Smooth muscle cell (in vitro differentiated cells): ENCODE measurements around the gene KCNT1. TPM values are rescaled to one million over a fixed set of nuclear protein-coding genes. Genes with fewer than 3 reads are reported as not detected.

Source experiments
- DNase-seq: peaks from one replicate; lab custom pipeline; 2025; ENCODE audit not compliant: unreplicated experiment; lab: John Stamatoyannopoulos, UW
- H2AFZ ChIP-seq: fragments of 200-600 bp; sonication (generic); 2 replicates; pipeline ENCODE4 v1.6.0; 2016; ENCODE audit warnings: antibody characterized with exemption, low read depth, mild to moderate bottlenecking
- H3F3A ChIP-seq: fragments of 200-600 bp; sonication (generic); 2 replicates; pipeline ENCODE4 v1.6.0; 2017; ENCODE audit warnings: antibody characterized with exemption, low read depth
- H3K27ac ChIP-seq: fragments of 200-600 bp; sonication (generic); 2 replicates; pipeline ENCODE4 v1.5.1; 2016; ENCODE audit warnings: low read depth, mild to moderate bottlenecking
- H3K27me3 ChIP-seq: fragments of 200-600 bp; sonication (generic); 2 replicates; pipeline ENCODE4 v1.6.1; 2016; ENCODE audit warnings: low read depth, mild to moderate bottlenecking
- H3K36me3 ChIP-seq: fragments of 200-600 bp; sonication (generic); 2 replicates; pipeline ENCODE4 v1.5.1; 2016; ENCODE audit warnings: low read depth
- H3K4me1 ChIP-seq: fragments of 200-600 bp; sonication (generic); 2 replicates; pipeline ENCODE4 v1.5.1; 2016; ENCODE audit warnings: low read depth
- H3K4me2 ChIP-seq: fragments of 200-600 bp; sonication (generic); 2 replicates; pipeline ENCODE4 v1.6.0; 2016; ENCODE audit warnings: mild to moderate bottlenecking
- H3K4me3 ChIP-seq: fragments of 200-600 bp; sonication (generic); 2 replicates; pipeline ENCODE4 v1.5.1; 2016; ENCODE audit warnings: mild to moderate bottlenecking
- H3K79me2 ChIP-seq: fragments of 200-600 bp; sonication (generic); 2 replicates; pipeline ENCODE4 v1.6.0; 2016; ENCODE audit warnings: low read depth, mild to moderate bottlenecking
- H3K9ac ChIP-seq: fragments of 200-600 bp; sonication (generic); 2 replicates; pipeline ENCODE4 v1.6.0; 2016; ENCODE audit warnings: low read depth
- H3K9me3 ChIP-seq: fragments of 200-600 bp; sonication (generic); replicated peaks from 2 replicates; pipeline ENCODE4 v1.5.1; 2016; ENCODE audit warnings: low read depth
- H4K20me1 ChIP-seq: fragments of 200-600 bp; sonication (generic); 2 replicates; pipeline ENCODE4 v1.6.0; 2016; ENCODE audit warnings: low read depth
- CTCF ChIP-seq: fragments of 200-600 bp; sonication (generic); IDR thresholded peaks from 2 replicates; pipeline ENCODE4 v1.5.1; 2017; ENCODE audit warnings: borderline replicate concordance, mild to moderate bottlenecking, antibody characterized with exemption; ENCODE audit not compliant: insufficient read depth, poor library complexity, severe bottlenecking
- WGBS: methylation state at CpG from one replicate; pipeline ENCODE4 v1.1.7; 2016; ENCODE audit warnings: low lambda C conversion rate; 5-methylcytosine and 5-hydroxymethylcytosine counted together
- polyA plus RNA-seq: library from polyadenylated mRNA; unstranded; fragments of >200 nt; fragmentation: Nextera tagmentation; extraction: Ambion mirVana; gene quantifications from 2 replicates; pipeline ENCODE4 v1.2.1, GENCODE V29; 2016
- total RNA-seq: library from RNA; depleted of rRNA; stranded (reverse); fragments of >200 nt; gene quantifications from 2 replicates; pipeline ENCODE4 v1.2.3, GENCODE V29; 2014

KCNT1 gene
- total and polyA plus RNA-seq, 2 experiments from 2014 or later: not detected

- Histone ChIP-seq H3K4me2 (no peak overlapping the region), H3K4me1 (no peaks in the 10 kb centered on the region), H3K36me3 (peaks cover 16% of the 10 kb centered on the region), H3K27me3 (no peaks in the 10 kb centered on the region), H3K9me3 (no peaks in the 10 kb centered on the region), H3K79me2 (no peaks in the 10 kb centered on the region), H3K27ac (no peak overlapping the region), H4K20me1 (no peaks in the 10 kb centered on the region), H3K4me3 (no peak overlapping the region), H3K9ac (no peak overlapping the region), H3F3A (no peaks in the 10 kb centered on the region), H2AFZ (no peak overlapping the region)
- TF ChIP-seq CTCF: no peak
- 98% methylated on average over 23 of the region's 23 CpGs for WGBS
- DNase-seq: no peak
Measured at GRCh38 chr9:135810806-135811575, 109.0 kb downstream of the KCNT1 start.

DNA sequence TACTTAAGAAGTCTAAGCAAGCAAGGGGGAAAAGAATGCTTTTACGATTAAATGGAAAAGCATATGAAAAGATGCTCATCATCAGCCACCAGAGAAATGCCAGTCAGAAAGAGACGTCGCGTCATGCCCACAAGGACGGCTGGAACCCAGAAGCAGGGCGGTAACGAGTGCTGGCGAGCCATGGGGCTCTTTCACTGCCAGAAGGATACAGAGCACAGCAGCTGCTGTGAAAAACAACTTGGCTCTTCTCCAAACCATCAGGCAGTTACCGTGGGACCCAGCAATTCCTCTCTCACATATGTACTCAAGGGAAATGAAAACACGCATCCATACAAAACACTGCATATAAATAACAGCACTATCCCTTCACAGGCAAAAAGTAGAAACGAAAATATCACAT is 109.8 kb downstream of the KCNT1 start:
- H3K9ac ChIP-seq: no peak overlapping the region
- peaks cover 16% of the 10 kb centered on the region for H3K36me3 ChIP-seq
- no peaks in the 10 kb centered on the region for H3K79me2 ChIP-seq
- H3K4me3 ChIP-seq: no peak overlapping the region
- H3F3A ChIP-seq: no peaks in the 10 kb centered on the region
- no peaks in the 10 kb centered on the region for H3K27me3 ChIP-seq
- H3K9me3 ChIP-seq: no peaks in the 10 kb centered on the region
- 97% methylated on average over 11 of the region's 11 CpGs for WGBS
- no peak overlapping the region for H2AFZ ChIP-seq
- no peaks in the 10 kb centered on the region for H3K4me1 ChIP-seq
- DNase-seq: no peak
- H3K27ac ChIP-seq: no peak overlapping the region
- H3K4me2 ChIP-seq: no peak overlapping the region
- H4K20me1 ChIP-seq: no peaks in the 10 kb centered on the region
- TF ChIP-seq CTCF: no peak

- Histone ChIP-seq H3K9ac (no peak overlapping the region), H3K27me3 (no peaks in the 10 kb centered on the region), H2AFZ (no peak overlapping the region), H3K4me3 (no peak overlapping the region), H3K9me3 (no peaks in the 10 kb centered on the region), H3K4me2 (no peak overlapping the region), H3K79me2 (no peaks in the 10 kb centered on the region), H3K4me1 (no peaks in the 10 kb centered on the region), H3K36me3 (peaks cover 16% of the 10 kb centered on the region), H4K20me1 (no peaks in the 10 kb centered on the region), H3F3A (no peaks in the 10 kb centered on the region), H3K27ac (no peak overlapping the region)
- WGBS: over 99% methylated on average over 13 of the region's 13 CpGs
- DNase-seq: no peak
- TF ChIP-seq CTCF: no peak
Measured at GRCh38 chr9:135812961-135813360, 111.0 kb downstream of the KCNT1 start.
